Stimulated activated CD8-positive, alpha-beta memory T cell treated with anti-CD3 and anti-CD28 coated beads, Interleukin-12 subunit alpha, Interleukin-12 subunit beta, amount 100 ng/mL, for 1 hour (primary cell): ENCODE results near the gene RPE65.
"Not testable (repeated sequence)": the region's sequence is repeated elsewhere in the genome, so short reads cannot be mapped to it uniquely, and the experiment has no call there.

Source experiments
- DNase-seq: peaks from one replicate; pipeline ENCODE4 v3.0.0-alpha.2; 2020; ENCODE audit warnings: low read depth

RPE65 gene

DNA sequence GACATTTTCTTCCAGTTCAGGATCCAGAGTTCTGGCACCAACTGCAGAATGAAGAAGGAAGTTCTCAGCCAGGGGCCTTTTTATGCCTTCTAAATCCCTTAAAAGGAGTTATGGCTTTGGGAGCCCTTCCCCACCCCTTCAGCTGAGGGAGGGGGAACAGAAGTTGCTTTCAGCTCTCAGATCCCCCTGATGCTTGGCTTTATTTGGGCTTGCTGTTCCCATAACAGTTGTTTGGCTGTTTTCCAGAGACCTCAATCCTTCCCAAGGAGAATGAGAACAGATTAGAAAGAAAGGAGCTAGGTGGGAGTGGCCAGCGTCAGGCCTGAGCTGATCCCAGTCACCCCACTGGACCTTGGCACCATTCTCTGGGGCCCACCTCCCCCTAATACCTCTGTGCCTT is at the start of gene RPE65:
Gene RPE65, minus strand, starts transcription at position 54 of the 400 bp plus-strand sequence. Its CDS starts 49 bp downstream, at position 5.
- no peak for DNase-seq

DNA sequence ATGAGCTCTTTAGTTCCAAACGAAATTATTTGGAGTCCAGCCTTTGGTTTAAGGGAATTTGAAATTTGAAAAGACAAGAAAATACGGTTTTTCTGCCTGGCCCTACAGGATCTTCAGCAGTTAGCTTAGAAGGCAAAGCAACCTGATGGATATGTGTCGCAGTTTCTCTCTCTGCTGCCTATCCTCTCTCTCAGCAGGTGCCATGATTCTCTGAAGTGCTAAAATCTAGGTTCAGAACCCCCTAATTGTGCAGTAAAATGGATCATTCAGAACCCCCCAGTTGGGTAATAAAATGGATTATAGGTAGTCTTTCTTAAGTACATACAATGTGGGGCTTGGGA is 47.6 kb upstream of the RPE65 start:
- no peak for DNase-seq

DNA sequence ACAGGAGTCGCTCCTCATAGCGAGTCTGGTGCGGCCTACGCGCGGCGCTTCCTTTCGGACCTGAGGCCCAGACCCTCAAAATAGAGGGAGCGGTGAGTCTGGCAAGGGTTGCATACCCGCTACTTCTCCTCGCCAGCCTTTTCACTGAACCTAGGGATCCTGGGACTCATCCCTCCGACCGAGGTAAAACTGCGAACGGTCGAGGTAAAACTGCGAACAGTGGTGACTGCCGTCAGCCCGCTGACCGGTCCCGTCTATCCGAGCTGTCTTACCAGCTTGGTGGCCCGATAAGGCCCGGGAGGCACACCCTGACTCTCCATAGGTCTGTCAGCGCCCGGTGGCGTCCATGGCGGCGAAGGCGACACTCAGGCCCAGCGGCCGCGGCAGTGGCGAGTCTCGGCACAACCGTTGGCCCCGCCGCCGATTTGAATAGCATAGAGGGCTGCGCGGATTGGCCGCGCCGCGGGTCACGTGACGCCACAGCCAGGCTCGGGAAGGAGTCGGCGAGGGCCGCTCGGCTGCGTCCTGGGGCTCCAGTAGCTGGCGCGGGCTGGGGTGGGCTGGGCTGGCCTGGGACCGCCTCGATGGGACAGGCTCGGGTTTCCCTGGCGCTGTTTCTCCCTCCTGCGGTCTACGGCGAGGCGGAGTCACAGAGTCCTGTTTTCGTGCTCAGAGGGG is 47.1 kb upstream of the RPE65 start, which contains the start of gene DEPDC1:
Gene DEPDC1, minus strand, starts transcription at position 403 of the 678 bp plus-strand sequence. Its CDS starts 83 bp downstream, at position 320.
- peak; percentile 58 for DNase-seq

DNA sequence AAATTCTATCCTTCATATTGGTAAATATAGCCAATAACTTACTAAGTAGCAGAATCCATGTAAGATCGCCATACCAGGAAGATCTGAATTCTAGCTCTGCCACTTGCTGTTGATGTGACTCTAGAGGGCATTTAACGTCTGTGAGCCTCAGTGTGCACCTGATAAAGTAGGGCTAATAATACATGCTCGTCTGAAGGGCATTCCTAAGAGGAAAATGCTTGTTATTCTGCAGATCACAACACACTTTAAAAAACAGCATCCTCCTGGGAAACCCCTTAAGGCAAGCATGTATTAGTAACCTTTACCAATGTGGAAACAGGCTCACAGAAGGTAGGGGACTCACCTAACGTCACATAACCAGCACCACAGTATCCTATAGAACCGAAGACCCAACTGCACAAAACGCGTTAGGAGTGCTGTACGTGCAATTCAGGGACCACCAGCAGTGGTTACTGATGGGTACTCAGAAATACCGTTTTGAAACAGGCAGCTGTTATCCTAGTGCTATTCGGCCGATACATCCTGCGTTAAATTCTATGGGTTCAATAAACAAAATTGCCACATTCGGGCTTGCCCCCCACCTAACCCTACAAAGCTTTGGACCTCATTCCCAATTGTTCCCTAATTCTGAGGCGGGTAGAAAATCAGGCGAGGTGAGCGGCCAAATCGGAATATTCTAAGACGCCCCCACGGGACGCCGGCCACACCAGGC is 46.4 kb upstream of the RPE65 start:
- DNase-seq, result no peak

DNA sequence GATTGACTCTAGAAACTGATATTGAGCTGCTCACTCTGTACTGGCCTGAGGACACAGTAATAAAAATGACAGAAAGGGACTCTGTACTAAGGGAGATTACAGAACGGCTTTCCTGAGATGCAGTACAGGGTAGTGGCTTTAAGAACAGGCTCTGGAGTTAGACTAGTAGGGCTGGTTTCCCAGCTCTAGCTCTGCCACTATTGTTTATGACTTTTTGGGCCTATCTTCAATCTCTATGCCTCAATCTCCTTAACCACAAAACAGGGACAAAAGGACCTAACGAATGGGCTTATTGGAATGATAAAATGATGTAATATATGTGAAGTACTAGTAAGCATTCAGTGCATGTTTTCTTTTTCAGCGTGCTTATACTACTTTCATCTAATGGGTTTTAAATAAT is 45.8 kb upstream of the RPE65 start:
- DNase-seq, result no peak

DNA sequence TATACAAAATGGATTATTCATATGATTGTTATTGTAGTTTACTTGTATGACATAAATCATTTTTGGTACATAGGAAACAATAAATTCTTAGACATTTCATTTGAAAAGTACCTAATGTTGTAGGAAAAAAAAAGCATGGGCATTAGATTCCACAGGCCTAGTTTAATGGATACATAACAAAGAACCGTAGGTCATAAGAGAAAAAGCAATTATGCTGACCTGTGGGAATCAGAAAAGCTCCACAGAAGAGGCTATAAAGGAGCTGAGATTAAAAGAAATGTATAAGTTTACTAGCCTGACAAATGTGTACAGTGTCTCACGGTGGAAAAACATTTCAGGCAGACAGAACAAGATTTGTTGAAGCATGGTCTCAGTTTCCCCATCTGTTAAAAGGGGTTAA is 43.4 kb upstream of the RPE65 start:
- no peak for DNase-seq

DNA sequence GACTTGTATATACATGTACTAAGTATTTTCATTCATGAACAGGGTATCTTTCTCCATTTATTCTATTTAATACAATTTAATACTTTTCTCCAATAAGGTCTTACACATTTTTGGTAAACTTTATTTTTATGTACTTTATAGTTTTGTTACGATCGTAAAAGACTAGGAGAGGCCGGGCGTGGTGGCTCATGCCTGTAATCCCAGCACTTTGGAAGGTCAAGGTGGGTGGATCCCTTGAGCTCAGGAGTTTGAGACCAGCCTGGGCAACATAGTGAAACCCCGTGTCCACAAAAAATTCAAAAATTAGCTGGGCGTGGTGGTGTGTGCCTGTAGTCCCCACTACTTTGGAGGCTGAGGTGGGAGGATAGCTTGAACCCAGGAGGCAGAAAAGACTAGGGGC is 42.5 kb upstream of the RPE65 start:
- DNase-seq, result not testable (repeated sequence)

DNA sequence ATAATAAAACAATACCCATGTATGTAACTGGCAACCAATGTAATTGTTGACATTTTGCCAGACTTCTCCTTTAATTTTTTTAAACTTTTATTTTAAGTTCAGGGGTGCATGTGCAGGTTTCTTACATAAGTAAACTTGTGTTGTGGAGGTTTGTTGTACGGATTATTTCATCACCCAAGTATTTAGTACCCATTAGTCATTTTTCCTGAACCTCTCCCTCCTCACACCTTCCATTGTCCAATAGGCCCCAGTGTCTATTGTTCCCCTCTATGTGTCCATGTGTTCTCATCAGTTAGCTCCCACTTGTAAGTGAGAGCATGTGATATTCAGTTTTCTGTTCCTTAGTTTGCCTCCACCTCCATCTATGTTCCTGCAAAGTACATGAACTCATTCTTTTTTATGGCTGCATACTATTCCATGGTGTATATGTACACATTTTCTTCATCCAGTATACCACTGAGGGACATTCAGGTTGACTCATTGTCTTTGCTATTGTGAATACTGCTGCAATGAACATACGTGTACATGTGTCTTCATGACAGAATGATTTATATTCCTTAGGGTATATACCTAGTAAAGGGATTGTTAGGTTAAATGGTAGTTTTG is 40.4 kb upstream of the RPE65 start:
- no peak for DNase-seq

DNA sequence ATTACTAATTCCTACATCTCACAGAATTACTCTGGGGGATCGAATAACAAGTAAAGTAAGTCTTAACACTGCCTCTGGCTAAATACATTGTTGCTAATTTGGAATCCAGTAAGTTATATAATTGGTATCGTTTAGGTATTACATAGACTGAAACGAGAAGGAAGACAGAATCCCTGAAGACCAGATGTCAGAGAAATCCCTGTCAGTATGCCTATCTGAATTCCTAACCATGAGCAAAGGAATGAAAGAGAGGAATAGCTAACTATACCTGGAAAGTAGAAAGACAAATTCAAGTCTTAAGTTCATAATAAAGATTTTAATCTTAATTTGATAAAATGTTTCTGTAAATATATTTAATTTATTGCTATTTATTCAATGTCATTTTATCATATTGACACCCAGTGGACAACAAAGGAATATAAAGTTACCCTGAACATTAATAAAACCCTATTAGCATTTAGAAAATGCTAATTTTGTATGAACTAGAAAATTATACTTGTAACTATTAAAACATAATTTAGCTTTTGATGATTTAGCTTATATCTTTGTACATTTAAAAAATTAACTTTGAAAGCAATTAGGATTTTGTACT is 35.8 kb upstream of the RPE65 start:
- no peak for DNase-seq

DNA sequence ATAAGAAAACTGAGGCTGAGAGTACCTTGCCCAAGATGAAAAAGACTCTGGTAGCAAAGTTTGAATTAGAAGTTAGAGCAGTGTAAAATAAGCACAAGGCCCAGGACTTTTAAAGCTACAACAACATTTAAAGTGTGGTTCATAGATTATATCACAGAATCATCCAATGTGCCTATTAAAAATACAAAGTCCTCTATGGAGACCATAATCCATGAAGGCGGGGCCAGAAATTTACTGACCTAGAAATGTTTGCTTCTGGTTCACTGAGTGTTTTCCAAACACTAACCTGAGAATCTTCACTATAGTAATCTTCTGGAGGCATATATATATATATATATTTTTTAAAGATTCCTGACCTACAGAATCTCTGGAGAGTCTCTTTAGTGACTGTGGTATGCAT is 34.9 kb upstream of the RPE65 start:
- no peak for DNase-seq

DNA sequence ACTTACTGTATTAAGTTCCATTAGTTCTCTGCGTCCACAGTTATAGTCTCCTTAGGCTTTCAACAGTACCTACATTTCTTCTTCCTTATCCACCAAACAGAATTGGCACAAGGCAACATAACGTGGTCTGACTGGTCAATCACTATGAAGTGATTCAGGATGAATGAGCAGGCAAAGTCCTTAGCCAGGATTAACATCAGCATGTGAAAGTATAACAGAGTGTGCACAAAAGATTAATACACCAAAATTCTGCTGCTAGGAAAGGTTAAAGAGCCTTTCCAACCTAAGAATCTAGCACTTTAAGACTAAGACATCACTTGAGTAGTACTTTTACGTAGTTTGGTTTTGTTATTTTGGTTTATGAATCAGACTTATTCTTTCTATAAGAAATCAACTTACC is 31.3 kb upstream of the RPE65 start:
- no peak for DNase-seq

DNA sequence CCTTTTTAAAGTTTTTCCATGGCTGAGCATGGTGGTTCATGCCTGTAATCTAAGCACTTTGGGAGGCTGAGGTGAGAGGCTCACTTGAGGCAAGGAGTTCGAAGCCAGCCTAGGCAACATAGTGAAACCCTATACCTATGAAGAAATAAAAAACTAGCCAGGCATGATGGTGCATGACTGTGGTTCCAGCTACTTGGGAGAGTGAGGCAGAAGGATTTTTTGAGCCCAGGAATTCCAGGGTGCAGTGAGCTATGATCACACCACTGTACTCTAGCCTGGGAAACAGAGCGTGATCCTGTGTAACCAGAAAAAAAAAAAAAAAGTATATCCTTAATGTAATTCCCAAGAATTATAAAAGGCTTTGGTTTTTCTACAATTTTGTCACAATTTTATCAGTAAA is 29.7 kb upstream of the RPE65 start:
- no peak for DNase-seq

DNA sequence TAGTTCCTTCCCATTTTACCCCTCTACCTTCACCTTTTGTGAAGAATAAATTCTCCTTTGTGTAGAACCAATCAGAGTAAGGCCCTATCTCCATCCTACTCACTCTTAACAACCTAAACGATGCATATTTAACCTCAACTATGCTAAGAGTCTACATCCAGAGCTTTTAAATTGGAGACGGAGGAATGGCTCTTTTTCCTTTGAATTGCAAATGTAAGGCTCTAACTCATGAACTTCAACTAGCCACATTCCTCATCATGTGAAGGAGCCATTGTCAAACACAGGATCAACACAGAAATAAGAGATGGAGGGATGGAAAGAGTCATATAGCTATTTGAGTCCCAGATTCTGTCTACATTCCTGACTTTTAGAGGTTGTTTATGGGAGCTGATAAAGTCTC is 28.9 kb upstream of the RPE65 start:
- no peak for DNase-seq

DNA sequence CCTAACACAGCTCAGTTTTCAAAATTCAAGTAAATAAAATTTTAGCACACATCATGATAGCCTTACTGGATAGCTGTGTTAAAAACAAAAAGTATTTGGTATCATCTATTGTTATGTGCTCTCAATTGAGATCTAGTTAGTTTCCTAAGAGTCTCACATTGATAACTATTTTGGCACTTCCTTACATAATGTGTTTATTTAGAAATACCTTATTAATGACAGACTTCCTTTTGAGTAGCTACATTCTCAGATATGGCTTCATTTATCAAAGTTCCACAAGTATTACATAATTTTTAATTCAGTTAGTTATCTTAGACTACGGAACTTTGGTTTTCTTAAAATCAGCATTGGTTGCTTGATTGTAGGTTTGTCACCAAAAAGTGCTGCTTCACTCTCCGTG is 26.9 kb upstream of the RPE65 start:
- not testable (repeated sequence) for DNase-seq

DNA sequence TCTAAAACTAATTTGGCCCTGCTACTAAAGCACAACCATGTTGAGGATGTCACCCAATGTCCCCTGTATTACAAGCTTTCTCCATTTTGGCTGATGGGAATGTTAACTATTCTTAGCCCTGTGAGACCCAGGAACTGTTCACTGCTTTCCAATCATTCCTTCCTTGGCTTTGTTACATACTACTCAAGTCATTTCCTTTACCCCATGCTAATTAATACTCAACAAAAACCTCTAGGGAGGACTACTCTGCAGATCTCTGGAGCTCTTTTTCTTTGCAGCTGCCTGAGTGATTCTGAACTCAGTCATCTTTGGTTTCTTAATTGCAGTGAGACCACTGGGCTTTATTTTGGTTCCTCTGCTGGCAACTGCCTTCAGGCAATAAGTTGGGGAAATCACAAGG is 23.3 kb upstream of the RPE65 start:
- no peak for DNase-seq

DNA sequence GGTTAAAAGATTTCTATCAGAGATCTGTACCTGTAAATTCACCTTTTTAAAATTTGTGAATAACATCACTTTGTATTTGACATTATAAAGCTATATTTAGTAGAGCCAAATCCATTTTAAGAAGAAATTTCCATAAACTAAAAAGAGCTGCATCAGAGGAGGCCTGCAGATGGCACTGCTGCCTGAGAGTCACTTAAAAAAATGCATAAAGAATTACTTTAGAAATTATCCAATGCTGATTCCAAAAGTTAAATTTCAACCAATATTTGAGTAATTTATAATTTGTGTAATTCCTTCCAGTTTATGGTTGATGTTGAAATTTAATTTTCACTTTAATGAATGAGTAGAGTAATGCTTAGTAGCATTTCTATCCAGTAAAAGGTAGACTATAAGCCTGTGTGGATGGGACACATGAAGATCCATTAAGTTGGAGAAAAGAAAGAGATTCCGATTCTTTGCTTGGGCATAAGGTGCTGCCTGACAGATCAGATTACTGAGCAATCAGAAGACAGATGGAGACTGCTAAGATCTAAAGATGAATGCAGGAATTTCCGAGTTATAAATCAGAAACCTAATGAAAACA is 20.7 kb upstream of the RPE65 start:
- no peak for DNase-seq

DNA sequence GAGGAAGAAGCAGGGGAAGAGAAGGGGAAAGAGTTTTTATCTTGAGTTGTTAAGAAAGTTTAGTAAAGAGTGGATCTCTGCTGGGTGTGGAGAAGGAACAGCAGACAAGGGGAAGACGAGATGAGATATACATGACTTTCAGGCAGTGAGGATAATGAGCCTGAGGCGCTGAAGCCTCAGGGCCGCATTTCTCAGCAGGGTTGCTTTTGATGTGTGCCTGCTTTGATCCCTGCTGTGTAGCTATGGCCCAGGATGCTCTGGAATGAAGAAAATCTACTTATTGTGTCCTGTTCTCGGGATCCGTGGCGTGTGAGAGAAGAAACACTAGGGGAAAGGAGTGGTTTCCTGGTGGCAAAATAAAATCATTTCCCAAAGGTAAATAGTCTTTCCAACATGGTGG is 15.1 kb upstream of the RPE65 start:
- DNase-seq, result no peak

DNA sequence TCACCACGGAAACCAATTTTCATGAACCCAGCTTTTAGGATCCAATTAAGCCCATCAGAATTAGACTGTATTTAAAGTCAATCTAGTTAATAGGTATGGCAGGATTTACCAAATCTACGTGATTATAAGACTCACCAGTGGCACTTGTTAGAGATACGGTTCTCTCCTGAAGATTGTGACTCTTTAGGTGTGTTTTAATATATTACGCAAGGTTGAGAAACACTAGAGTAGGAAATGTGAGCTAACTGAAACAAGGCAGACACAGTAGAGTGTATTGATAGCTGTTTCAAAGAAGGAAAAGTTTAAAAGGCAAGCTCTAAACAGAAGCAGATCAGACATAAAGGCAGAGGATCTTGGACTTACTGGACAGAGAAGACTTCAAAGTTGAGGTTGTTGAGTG is 11.2 kb upstream of the RPE65 start:
- DNase-seq, result no peak

DNA sequence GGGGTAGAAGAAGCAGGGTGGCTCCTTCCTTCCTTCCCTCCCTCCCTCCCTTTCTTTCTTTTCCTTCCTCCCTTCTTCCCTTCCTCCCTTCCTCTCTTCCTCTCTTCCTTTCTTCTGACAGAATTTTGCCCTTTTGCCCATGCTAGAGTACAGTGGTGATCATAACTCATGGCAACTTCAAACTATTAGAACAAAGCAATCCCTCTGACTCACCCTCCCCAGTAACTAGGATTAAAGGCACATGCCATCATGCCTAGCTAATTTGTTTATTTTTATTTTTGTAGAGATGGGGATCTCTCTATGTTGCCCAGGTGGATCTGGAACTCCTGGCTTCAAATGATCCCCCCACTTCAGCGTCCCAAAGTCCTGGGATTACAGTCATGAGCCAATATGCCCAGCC is 10.0 kb upstream of the RPE65 start:
- no peak for DNase-seq

DNA sequence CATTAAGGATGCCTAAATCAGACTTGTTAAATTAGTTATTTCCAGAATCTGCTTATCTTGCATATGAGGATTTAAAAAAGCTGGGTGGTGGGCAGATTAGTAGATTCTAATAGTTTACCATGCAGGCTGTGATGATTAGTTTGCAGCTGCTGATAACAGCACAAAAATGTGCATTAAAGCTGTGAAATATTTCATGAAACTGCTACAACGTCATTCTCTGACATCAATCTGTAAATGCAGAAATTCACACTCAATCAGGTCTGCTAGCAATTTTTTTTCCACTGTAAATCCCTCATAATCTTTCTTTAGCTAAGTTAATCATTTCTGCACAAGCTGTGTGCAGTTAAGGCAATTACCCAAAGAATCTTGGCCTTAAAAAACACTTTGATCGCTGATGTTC is 9.3 kb upstream of the RPE65 start:
- no peak for DNase-seq

DNA sequence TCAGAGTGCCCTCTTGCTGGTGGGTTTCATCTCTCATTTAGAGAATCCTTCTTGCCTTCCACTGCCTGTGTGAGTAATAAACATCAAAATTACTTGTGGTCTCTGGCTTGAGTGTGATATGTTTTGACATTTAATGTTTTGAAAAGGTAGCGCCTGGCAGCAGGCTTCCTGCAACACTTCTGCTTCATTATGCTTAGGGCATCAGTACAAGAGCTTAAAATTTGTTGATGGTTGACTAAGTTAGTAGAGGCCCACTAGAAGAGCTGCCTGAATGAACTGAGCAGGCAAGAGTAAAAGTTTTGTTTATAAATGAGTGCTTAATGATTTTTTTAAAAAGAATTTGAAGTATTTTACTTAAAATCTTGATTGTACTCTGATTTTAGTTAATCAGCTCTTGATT is 6.4 kb upstream of the RPE65 start:
- DNase-seq, result no peak

DNA sequence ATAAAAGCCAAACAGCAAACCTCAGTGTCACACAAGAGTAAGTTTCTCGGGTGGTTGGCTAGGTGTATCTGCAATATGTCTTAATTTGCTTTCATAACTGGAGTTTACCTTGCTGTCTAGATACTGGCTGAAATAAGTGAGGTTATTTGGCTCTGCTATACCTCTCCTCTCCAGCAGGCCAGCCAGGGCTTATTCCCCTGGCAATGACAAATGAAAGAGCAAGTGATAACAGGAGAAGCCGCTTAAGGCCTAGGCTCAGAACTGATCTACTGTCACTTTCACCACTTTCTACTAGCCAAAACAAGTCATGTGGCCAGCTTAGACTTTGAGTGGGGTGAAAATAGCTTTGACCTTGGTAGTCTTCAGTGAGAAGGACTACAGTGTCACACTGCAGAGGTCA is 4.8 kb upstream of the RPE65 start:
- DNase-seq, result no peak
